Bronchial epithelial cell (primary cell): ENCODE measurements around the gene CHMP6. TPM values are rescaled to one million over a fixed set of nuclear protein-coding genes. Genes with fewer than 3 reads are reported as not detected.
A peak's percentile ranks its signal among the peaks of the same experiment; 100 is the strongest.

Experiments
- DNase-seq: peaks from one replicate; pipeline ENCODE4 v3.0.0-alpha.2; 2010; ENCODE audit warnings: low read depth
- FAIRE-seq: peaks from 2 replicates; lab custom pipeline; 2011; peaks lifted over from hg19 to GRCh38; lab: Jason Lieb, UNC
- H3K27me3 ChIP-seq: 2 replicates; pipeline ENCODE4 v1.5.1; 2011; ENCODE audit warnings: low read length; ENCODE audit not compliant: control insufficient read depth, insufficient read depth
- H3K36me3 ChIP-seq: 2 replicates; pipeline ENCODE4 v1.5.1; 2011; ENCODE audit warnings: low read length; ENCODE audit not compliant: control insufficient read depth, insufficient read depth
- H3K4me3 ChIP-seq: 2 replicates; pipeline ENCODE4 v1.5.1; 2011; ENCODE audit warnings: mild to moderate bottlenecking, low read depth, low read length, control low read depth
- CTCF ChIP-seq: IDR thresholded peaks from 2 replicates; pipeline ENCODE4 v1.5.1; 2011; ENCODE audit warnings: mild to moderate bottlenecking, moderate library complexity, low read length, control low read depth, inconsistent platforms; ENCODE audit not compliant: insufficient read depth, severe bottlenecking
- total RNA-seq: library from RNA; depleted of rRNA; stranded (reverse); fragments of >200 nt; gene quantifications from 2 replicates; pipeline ENCODE4 v1.2.1, GENCODE V29; 2014

Gene CHMP6
- total RNA-seq, 1 donor from 2014 or later = 5.8 TPM

GRCh38 chr17:80981929-80982425 is 9.7 kb upstream of the CHMP6 start:
- Histone ChIP-seq H3K27me3 (peaks cover 2% of the 10 kb centered on the region), H3K4me3 (no peak overlapping the region), H3K36me3 (no peaks in the 10 kb centered on the region)
- TF ChIP-seq CTCF = no peak
- DNase-seq (no peak), FAIRE-seq (no peak)

GRCh38 chr17:80982426-80982974 is 9.1 kb upstream of the CHMP6 start:
- TF ChIP-seq CTCF = no peak
- DNase-seq (no peak), FAIRE-seq (peak; percentile 43)
- no peak overlapping the region for H3K4me3 ChIP-seq
- no peaks in the 10 kb centered on the region for H3K36me3 ChIP-seq
- peaks cover 2% of the 10 kb centered on the region for H3K27me3 ChIP-seq

- no peak overlapping the region for H3K4me3 ChIP-seq
These were observed 8.1 kb upstream of the CHMP6 start for GRCh38 chr17:80983545-80983944.

GRCh38 chr17:80984749-80985148 is 6.9 kb upstream of the CHMP6 start:
- DNase-seq (peak; percentile 53), FAIRE-seq (no peak)
- Histone ChIP-seq H3K27me3 (peaks cover 2% of the 10 kb centered on the region), H3K4me3 (no peak overlapping the region), H3K36me3 (no peaks in the 10 kb centered on the region)
- peak; percentile 6 for TF ChIP-seq CTCF

More at GRCh38 chr17:80983545-80983944, 8.1 kb upstream of the CHMP6 start:
- FAIRE-seq (no peak), DNase-seq (no peak)
- TF ChIP-seq CTCF = no peak
- H3K36me3 ChIP-seq = no peaks in the 10 kb centered on the region
- H3K27me3 ChIP-seq = peaks cover 2% of the 10 kb centered on the region

- no peak overlapping the region for H3K4me3 ChIP-seq
- DNase-seq (no peak), FAIRE-seq (no peak)
- no peaks in the 10 kb centered on the region for H3K36me3 ChIP-seq
- no peak for TF ChIP-seq CTCF
- peaks cover 2% of the 10 kb centered on the region for H3K27me3 ChIP-seq
These were observed 5.6 kb upstream of the CHMP6 start for GRCh38 chr17:80986046-80986445.

GRCh38 chr17:80986816-80987475 is 4.7 kb upstream of the CHMP6 start:
- H3K36me3 ChIP-seq = no peaks in the 10 kb centered on the region
- no peak for TF ChIP-seq CTCF
- no peak overlapping the region for H3K4me3 ChIP-seq
- peaks cover 2% of the 10 kb centered on the region for H3K27me3 ChIP-seq
- FAIRE-seq = no peak
- no peak for DNase-seq
